HCT116 (cell line): ENCODE measurements around the gene DENND1A. TPM values are rescaled to one million over a fixed set of nuclear protein-coding genes. Genes with fewer than 3 reads are reported as not detected.

Source experiments
- ATAC-seq: fragments of 200-7000 bp; cut with Tn5 transposase; 2 replicates; pipeline ENCODE4 v1.9.1; 2020; ENCODE audit warnings: mild to moderate bottlenecking, moderate library complexity
- BruUV-seq: library from RNA; stranded (reverse); fragments of 400-500 nt; replicated peaks from 2 replicates; lab custom pipeline; 2021; lab: Mats Ljungman, UMichigan
- CTCF ChIA-PET: fragments of 300-600 bp; sonication (Branson Sonifier 250); formaldehyde crosslinking; loops from one replicate; lab custom pipeline; 2021; ENCODE audit warnings: antibody characterized with exemption; lab: Charles Lee
- POLR2A ChIA-PET: fragments of 300-600, 350-600 bp; sonication (Branson Sonifier 250); formaldehyde crosslinking; loops from one replicate; lab custom pipeline; 2021; ENCODE audit warnings: antibody characterized with exemption; lab: Charles Lee
- RAD21 ChIA-PET, 2 experiments: fragments of 300-600 bp; sonication (Branson Sonifier 250); formaldehyde crosslinking; loops; one replicate each; lab custom pipeline; 2023; ENCODE audit warnings: low total read pairs in 2 of 2; ENCODE audit not compliant: uncharacterized antibody in 2 of 2, unreplicated experiment in 2 of 2, low non-redundant PET in 1 of 2; lab: Charles Lee
- DNase-seq: peaks from one replicate; pipeline ENCODE4 v3.0.0-alpha.2; 2010; ENCODE audit warnings: low read depth, low spot score
- H2AFZ ChIP-seq: fragments of 200-600 bp; shearing (Covaris generic), sonication (generic); 2 replicates; pipeline ENCODE4 v1.6.1; 2017; ENCODE audit warnings: low read depth, mixed run types, mixed read lengths, antibody characterized with exemption, low read length; ENCODE audit not compliant: poor library complexity, severe bottlenecking
- H3K27ac ChIP-seq: 2 replicates; pipeline ENCODE4 v1.5.1; 2012; ENCODE audit warnings: low read depth, low read length
- H3K27me3 ChIP-seq: fragments of 200-600 bp; sonication (generic); 2 replicates; pipeline ENCODE4 v1.6.1; 2016; ENCODE audit warnings: mixed run types, low read length, mixed read lengths; ENCODE audit not compliant: insufficient read depth
- H3K36me3 ChIP-seq, 2 experiments: fragments of 200-500 bp in 1 of 2; fragments of 200-600 bp in 1 of 2; sonication (Bioruptor generic) in 1 of 2; sonication (generic) in 1 of 2; 2 replicates each; pipeline versions ENCODE4 v1.5.1 to v1.6.1; 2014 to 2016; ENCODE audit warnings: low read length in 2 of 2, inconsistent platforms in 1 of 2, mixed read lengths in 1 of 2, mixed run types in 1 of 2; ENCODE audit not compliant: insufficient read depth in 2 of 2, control insufficient read depth in 1 of 2
- H3K4me1 ChIP-seq, 2 experiments: fragments of 200-600 bp in 1 of 2; sonication (generic) in 1 of 2; 2 replicates each; pipeline versions ENCODE4 v1.5.1 to v1.6.1; 2012 to 2017; ENCODE audit warnings: low read length in 2 of 2, inconsistent platforms in 1 of 2, mild to moderate bottlenecking in 1 of 2, mixed read lengths in 1 of 2, mixed run types in 1 of 2, moderate library complexity in 1 of 2; ENCODE audit not compliant: insufficient read depth in 2 of 2, control insufficient read depth in 1 of 2
- H3K4me2 ChIP-seq: fragments of 200-600 bp; sonication (generic); 2 replicates; pipeline ENCODE4 v1.6.1; 2017; ENCODE audit warnings: mixed run types, low read length, mixed read lengths
- H3K4me3 ChIP-seq, 2 experiments: fragments of 200-600 bp in 1 of 2; sonication (generic) in 1 of 2; replicated peaks in 1 of 2; 2 replicates each; pipeline ENCODE4 v1.5.1; 2011 to 2016; ENCODE audit warnings: low read length in 2 of 2, control low read depth in 1 of 2, low read depth in 1 of 2, mild to moderate bottlenecking in 1 of 2, mixed read lengths in 1 of 2, mixed run types in 1 of 2
- H3K79me2 ChIP-seq: fragments of 200-600 bp; sonication (generic); 2 replicates; pipeline ENCODE4 v1.6.1; 2017; ENCODE audit warnings: mild to moderate bottlenecking, mixed run types, low read length, moderate library complexity, mixed read lengths; ENCODE audit not compliant: insufficient read depth
- H3K9ac ChIP-seq: fragments of 200-600 bp; sonication (generic); 2 replicates; pipeline ENCODE4 v1.6.1; 2016; ENCODE audit warnings: low read length, mixed read lengths
- H3K9me2 ChIP-seq: fragments of 200-600 bp; sonication (generic), shearing (Covaris generic); 2 replicates; pipeline ENCODE4 v1.6.1; 2017; ENCODE audit warnings: mixed run types, mild to moderate bottlenecking, moderate library complexity; ENCODE audit not compliant: insufficient read depth
- H3K9me3 ChIP-seq, 2 experiments: fragments of 200-500 bp in 1 of 2; fragments of 200-600 bp in 1 of 2; sonication (Bioruptor generic) in 1 of 2; sonication (generic) in 1 of 2; 2 replicates each; pipeline ENCODE4 v1.6.1; 2014 to 2017; ENCODE audit warnings: low read length in 2 of 2, mixed read lengths in 2 of 2, inconsistent platforms in 1 of 2, low read depth in 1 of 2, mild to moderate bottlenecking in 1 of 2, mixed run types in 1 of 2, moderate library complexity in 1 of 2; ENCODE audit not compliant: control insufficient read depth in 1 of 2, insufficient read depth in 1 of 2
- H4K20me1 ChIP-seq: fragments of 200-600 bp; sonication (generic), shearing (Covaris generic); 2 replicates; pipeline ENCODE4 v1.6.1; 2017; ENCODE audit warnings: mixed run types, mild to moderate bottlenecking, moderate library complexity; ENCODE audit not compliant: insufficient read depth
- CBX3 ChIP-seq: IDR thresholded peaks from 2 replicates; pipeline ENCODE4 v1.6.1; 2012; ENCODE audit warnings: low read depth
- CEBPB ChIP-seq: IDR thresholded peaks from 2 replicates; pipeline ENCODE4 v1.6.1; 2012; ENCODE audit warnings: low read depth
- ELF1 ChIP-seq: IDR thresholded peaks from 2 replicates; pipeline ENCODE4 v1.6.1; 2012; ENCODE audit warnings: low read depth, borderline replicate concordance
- EZH2 ChIP-seq: fragments of 200-600 bp; sonication (generic); IDR thresholded peaks from 2 replicates; pipeline ENCODE4 v1.6.1; 2017; ENCODE audit warnings: antibody characterized with exemption, mixed run types
- RAD21 ChIP-seq: IDR thresholded peaks from 2 replicates; pipeline ENCODE4 v1.6.1; 2012; ENCODE audit warnings: low read depth, mild to moderate bottlenecking
- SP1 ChIP-seq: IDR thresholded peaks from 2 replicates; pipeline ENCODE4 v1.6.1; 2012; ENCODE audit warnings: low read depth
- intact Hi-C: fragments of 100-400 bp; cut with micrococcal nuclease; formaldehyde crosslinking; loops from 2 replicates; pipeline ENCODE4 v1.10.0; 2022
- total RNA-seq: library from RNA; stranded (reverse); gene quantifications from one replicate; pipeline ENCODE4 v1.2.1, GENCODE V29; 2021; ENCODE audit not compliant: unreplicated experiment
- TF ChIP-seq, protein P1 (sequence below): IDR thresholded peaks from 2 replicates; pipeline ENCODE4 v1.6.1; 2012; ENCODE audit warnings: low read depth
- TF ChIP-seq, protein P2 (sequence below): IDR thresholded peaks from 2 replicates; pipeline ENCODE4 v1.6.1; 2012

DENND1A gene
- total RNA-seq, 1 experiment from 2014 or later, result 33.0 TPM

DNA sequence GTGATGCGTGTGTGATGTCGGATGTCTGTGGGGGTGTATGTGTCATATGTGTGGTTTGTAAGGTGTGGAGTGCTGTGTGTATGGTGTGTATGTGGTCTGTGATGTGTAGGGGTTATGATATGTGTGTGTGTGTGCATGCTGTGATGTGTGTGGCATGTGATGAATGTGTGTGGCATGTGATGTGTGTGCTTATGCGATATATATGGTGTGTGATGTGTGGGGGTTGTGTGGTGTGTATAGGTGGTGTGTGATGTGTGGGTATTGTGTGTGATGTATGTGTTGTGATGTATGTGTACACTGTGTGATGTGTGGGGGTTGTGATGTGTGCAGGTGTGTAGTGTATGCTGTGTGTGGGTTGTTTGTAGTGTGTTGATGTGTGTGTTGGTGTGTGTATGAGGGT lies 583.1 kb downstream of the DENND1A start:
- Histone ChIP-seq H4K20me1 (no peaks in the 10 kb centered on the region), H3K9me3 (no peaks in the 10 kb centered on the region; a peak in 1 of 4 replicates), H3K9me2 (no peaks in the 10 kb centered on the region), H3K4me2 (no peak overlapping the region), H3K4me3 (no peak overlapping the region), H3K4me1 (peaks cover 0 to 13% of the 10 kb centered on the region in 2 experiments; a peak in 1 of 4 replicates), H3K27ac (no peak overlapping the region), H2AFZ (no peak overlapping the region), H3K27me3 (no peaks in the 10 kb centered on the region), H3K79me2 (no peaks in the 10 kb centered on the region), H3K36me3 (no peaks in the 10 kb centered on the region), H3K9ac (no peak overlapping the region)
- BruUV-seq, result no TSS peak
- intact Hi-C loops, result loop anchor here (5.0 to 10.0 kb wide), 2 partner anchors 535 to 992 kb away; no protein-coding TSS in a partner anchor
- CTCF ChIA-PET, result no interaction called here
- ATAC-seq, result no peak
- RAD21 ChIA-PET, result no interaction called here
- POLR2A ChIA-PET, result no interaction called here
- DNase-seq, result no peak
- no peak for TF ChIP-seq CEBPB
- TF ChIP-seq SP1, result no peak
- no peak for TF ChIP-seq RAD21
- TF ChIP-seq, protein P1, sequence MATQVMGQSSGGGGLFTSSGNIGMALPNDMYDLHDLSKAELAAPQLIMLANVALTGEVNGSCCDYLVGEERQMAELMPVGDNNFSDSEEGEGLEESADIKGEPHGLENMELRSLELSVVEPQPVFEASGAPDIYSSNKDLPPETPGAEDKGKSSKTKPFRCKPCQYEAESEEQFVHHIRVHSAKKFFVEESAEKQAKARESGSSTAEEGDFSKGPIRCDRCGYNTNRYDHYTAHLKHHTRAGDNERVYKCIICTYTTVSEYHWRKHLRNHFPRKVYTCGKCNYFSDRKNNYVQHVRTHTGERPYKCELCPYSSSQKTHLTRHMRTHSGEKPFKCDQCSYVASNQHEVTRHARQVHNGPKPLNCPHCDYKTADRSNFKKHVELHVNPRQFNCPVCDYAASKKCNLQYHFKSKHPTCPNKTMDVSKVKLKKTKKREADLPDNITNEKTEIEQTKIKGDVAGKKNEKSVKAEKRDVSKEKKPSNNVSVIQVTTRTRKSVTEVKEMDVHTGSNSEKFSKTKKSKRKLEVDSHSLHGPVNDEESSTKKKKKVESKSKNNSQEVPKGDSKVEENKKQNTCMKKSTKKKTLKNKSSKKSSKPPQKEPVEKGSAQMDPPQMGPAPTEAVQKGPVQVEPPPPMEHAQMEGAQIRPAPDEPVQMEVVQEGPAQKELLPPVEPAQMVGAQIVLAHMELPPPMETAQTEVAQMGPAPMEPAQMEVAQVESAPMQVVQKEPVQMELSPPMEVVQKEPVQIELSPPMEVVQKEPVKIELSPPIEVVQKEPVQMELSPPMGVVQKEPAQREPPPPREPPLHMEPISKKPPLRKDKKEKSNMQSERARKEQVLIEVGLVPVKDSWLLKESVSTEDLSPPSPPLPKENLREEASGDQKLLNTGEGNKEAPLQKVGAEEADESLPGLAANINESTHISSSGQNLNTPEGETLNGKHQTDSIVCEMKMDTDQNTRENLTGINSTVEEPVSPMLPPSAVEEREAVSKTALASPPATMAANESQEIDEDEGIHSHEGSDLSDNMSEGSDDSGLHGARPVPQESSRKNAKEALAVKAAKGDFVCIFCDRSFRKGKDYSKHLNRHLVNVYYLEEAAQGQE, result no peak
- TF ChIP-seq CBX3, result no peak
- TF ChIP-seq ELF1, result no peak
- TF ChIP-seq EZH2, result no peak
- TF ChIP-seq, protein P2, sequence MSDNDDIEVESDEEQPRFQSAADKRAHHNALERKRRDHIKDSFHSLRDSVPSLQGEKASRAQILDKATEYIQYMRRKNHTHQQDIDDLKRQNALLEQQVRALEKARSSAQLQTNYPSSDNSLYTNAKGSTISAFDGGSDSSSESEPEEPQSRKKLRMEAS, result no peak
